Esophagus squamous epithelium (tissue), 4 donors: ENCODE measurements around the gene CREB3.

Experiments
- POLR2A ChIP-seq, 4 donors: fragments of 450-650 bp; IDR thresholded peaks; one replicate each; pipeline ENCODE4 v1.6.1; 2017; ENCODE audit warnings: antibody characterized with exemption in 4 of 4, mild to moderate bottlenecking in 4 of 4, moderate library complexity in 3 of 4
- TF ChIP-seq, protein P1 (sequence below), 6 experiments: fragments of 450-650 bp in 4 of 6; fragments of 200-600 bp in 2 of 6; sonication (generic) in 2 of 6; IDR thresholded peaks; one replicate each; pipeline ENCODE4 v1.5.1; 2016 to 2019; ENCODE audit warnings: antibody characterized with exemption in 6 of 6, mild to moderate bottlenecking in 4 of 6, moderate library complexity in 4 of 6

DNA sequence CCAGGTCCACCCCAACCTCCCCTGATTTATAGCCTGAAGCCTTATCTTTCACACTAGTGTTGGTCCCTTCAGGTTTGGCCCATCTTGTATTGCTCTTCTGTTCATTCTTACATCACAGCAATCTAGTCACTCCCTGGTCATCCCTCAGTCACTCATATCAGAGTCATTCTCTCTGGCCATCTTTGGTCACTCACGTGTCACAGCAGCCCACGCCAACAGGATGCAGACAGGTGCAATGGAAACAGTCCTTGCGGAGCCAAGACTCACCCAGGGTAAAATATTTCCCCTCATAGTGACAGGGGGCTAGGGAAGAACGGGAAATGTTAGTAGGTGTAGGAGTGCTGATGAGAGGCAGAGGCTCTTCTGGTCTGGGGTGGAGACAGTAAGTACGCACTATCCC lies 21.0 kb downstream of the CREB3 start:
- TF ChIP-seq, protein P1, sequence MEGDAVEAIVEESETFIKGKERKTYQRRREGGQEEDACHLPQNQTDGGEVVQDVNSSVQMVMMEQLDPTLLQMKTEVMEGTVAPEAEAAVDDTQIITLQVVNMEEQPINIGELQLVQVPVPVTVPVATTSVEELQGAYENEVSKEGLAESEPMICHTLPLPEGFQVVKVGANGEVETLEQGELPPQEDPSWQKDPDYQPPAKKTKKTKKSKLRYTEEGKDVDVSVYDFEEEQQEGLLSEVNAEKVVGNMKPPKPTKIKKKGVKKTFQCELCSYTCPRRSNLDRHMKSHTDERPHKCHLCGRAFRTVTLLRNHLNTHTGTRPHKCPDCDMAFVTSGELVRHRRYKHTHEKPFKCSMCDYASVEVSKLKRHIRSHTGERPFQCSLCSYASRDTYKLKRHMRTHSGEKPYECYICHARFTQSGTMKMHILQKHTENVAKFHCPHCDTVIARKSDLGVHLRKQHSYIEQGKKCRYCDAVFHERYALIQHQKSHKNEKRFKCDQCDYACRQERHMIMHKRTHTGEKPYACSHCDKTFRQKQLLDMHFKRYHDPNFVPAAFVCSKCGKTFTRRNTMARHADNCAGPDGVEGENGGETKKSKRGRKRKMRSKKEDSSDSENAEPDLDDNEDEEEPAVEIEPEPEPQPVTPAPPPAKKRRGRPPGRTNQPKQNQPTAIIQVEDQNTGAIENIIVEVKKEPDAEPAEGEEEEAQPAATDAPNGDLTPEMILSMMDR (IDR thresholded peaks at IDR 0.05) = no peak
- no peak for TF ChIP-seq POLR2A (IDR thresholded peaks at IDR 0.05)
